ENCODE results near the gene ZNF865. TPM values are rescaled to one million over a fixed set of nuclear protein-coding genes. Genes with fewer than 3 reads are reported as not detected.
A peak's percentile ranks its signal among the peaks of the same experiment; 100 is the strongest.

ZNF865 gene
- total RNA-seq, 2 donors from 2014 or later, result 11.2 to 11.4 TPM

DNA sequence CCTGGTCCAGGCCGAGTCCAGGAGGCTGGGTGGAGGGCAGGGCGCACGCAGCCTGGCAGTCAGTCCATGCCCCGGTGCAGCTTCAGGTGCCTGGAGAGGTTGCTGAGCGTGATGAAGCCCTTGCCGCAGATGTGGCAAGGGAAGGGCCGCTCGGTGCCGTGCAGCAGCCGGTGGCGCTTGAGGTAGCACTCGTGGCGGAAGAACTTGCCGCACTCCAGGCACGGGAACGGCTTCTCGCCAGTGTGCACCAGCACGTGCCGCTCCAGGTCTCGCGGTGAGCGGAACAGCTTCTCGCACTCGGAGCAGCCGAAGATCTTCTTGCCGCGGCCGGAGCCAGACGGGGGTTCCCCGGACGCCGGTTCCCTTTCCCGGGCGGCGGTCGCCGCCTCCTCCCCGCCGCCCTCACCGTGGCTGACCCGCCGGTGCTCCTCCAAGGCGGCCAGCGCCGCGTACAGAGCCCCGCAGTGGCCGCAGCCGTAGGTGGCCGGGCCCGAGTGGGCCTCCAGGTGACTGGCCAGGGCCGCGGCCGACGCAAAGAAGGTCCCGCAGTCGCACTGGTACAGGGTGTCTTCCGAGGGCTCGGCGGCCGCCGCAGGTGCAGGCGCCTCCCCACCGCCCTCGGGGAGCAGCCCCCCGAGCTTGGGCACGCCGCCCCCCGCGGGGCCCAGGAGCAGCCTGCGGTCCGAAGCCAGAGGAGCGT lies 12.9 kb upstream of the ZNF865 start:
- no peak for DNase-seq (ENCODE audit: low spot score)
- no peak overlapping the region for H3K4me3 ChIP-seq
- H3K27me3 ChIP-seq, result no peaks in the 10 kb centered on the region
- no peak for TF ChIP-seq CTCF (IDR thresholded peaks at IDR 0.05)
- peaks cover 0 to 6% of the 10 kb centered on the region in 2 donors for H3K4me1 ChIP-seq
- no peak overlapping the region for H3K27ac ChIP-seq
- no peaks in the 10 kb centered on the region for H3K9me3 ChIP-seq
- peaks cover 16% of the 10 kb centered on the region for H3K36me3 ChIP-seq

GRCh38 chr19:55593096-55593772 lies 12.2 kb upstream of the ZNF865 start:
- Histone ChIP-seq H3K4me1 (peaks cover 0 to 3% of the 10 kb centered on the region in 2 donors), H3K27me3 (no peaks in the 10 kb centered on the region), H3K9me3 (no peaks in the 10 kb centered on the region), H3K27ac (peak overlapping the region in 1 of 2 donors; percentile 29), H3K36me3 (peaks cover 16% of the 10 kb centered on the region), H3K4me3 (no peak overlapping the region)
- no peak for DNase-seq (ENCODE audit: low spot score)
- TF ChIP-seq CTCF (IDR thresholded peaks at IDR 0.05), result no peak

DNA sequence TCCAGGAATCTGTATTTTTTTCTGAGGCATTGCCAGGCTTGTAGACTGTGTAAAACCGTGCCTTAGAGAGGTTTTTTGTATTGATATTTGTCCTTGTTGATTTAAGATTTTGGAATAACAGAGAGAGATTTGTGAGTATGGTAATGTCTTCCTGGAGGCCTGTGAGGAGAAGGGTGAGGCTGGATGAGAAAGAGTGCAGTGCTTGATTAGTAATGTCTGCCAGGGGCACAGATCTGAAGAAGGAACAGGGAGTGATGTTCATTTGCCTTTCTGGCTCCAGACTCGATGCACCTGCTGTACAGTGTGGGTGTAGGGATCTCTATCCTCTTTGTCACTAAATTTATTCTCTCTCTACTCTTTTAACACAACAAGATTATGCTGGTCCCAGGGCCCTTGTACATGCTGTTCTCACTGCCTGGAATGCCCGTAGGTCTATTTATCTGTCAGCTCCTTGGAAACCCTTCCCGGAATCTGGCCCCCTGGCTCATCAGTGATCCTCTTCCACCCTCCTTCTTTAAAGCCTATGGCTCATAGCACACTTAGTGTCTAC lies 10.4 kb upstream of the ZNF865 start:
- H3K27me3 ChIP-seq, result no peaks in the 10 kb centered on the region
- no peak for DNase-seq (ENCODE audit: low spot score)
- peak overlapping the region; percentile 24 to 77 for H3K27ac ChIP-seq
- no peak overlapping the region for H3K4me3 ChIP-seq
- peaks cover 0 to 10% of the 10 kb centered on the region in 2 donors for H3K4me1 ChIP-seq
- no peaks in the 10 kb centered on the region for H3K9me3 ChIP-seq
- no peak for TF ChIP-seq CTCF (IDR thresholded peaks at IDR 0.05)
- peaks cover 16% of the 10 kb centered on the region for H3K36me3 ChIP-seq

DNA sequence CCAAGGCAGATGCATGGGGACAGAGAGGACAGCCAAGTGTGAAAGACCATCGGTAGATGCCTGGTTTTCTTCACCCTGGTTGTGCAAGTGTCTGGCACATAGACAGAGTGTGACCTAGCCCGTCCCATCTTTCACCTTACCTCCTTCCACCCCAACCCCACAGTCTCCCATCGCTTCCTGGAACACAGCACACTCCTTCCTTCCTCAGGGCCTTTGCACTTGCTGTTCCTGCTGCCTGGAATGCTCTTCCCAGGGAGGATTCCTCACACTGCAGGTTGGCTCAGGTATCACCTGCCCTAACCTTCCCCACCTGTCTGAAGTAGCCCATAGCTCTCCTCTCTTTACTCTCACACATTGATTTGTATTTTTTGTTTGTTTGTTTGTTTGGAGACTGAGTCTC lies 9.1 kb upstream of the ZNF865 start:
- DNase-seq (ENCODE audit: low spot score), result no peak
- Histone ChIP-seq H3K4me1 (peaks cover 0 to 18% of the 10 kb centered on the region in 2 donors), H3K36me3 (peaks cover 16% of the 10 kb centered on the region), H3K9me3 (no peaks in the 10 kb centered on the region), H3K27me3 (no peaks in the 10 kb centered on the region), H3K27ac (peak overlapping the region in 1 of 2 donors; percentile 64), H3K4me3 (no peak overlapping the region)
- no peak for TF ChIP-seq CTCF (IDR thresholded peaks at IDR 0.05)

GRCh38 chr19:55597501-55597921 lies 7.9 kb upstream of the ZNF865 start:
- Histone ChIP-seq H3K27me3 (no peaks in the 10 kb centered on the region), H3K27ac (no peak overlapping the region), H3K36me3 (peaks cover 7% of the 10 kb centered on the region), H3K4me3 (no peak overlapping the region), H3K9me3 (no peaks in the 10 kb centered on the region), H3K4me1 (peaks cover 0 to 20% of the 10 kb centered on the region in 2 donors)
- no peak for DNase-seq (ENCODE audit: low spot score)
- TF ChIP-seq CTCF (IDR thresholded peaks at IDR 0.05), result no peak
